DOHH2 (cell line): ENCODE measurements around the gene SLC39A10.

Experiments
- EZH2phosphoT487 ChIP-seq: fragments of 200-600 bp; sonication (generic); IDR thresholded peaks from 2 replicates; pipeline ENCODE4 v1.6.1; 2017; ENCODE audit warnings: borderline replicate concordance, mild to moderate bottlenecking, antibody characterized with exemption, low read length, moderate library complexity, mixed read lengths
- TF ChIP-seq, protein P1 (sequence below): fragments of 200-600 bp; sonication (generic); IDR thresholded peaks from one replicate; pipeline ENCODE4 v1.5.1; 2014; ENCODE audit warnings: antibody characterized with exemption, mild to moderate bottlenecking, low read depth, low read length; ENCODE audit not compliant: poor library complexity, severe bottlenecking

GRCh38 chr2:195674491-195675221 is 17.6 kb downstream of the SLC39A10 start:
- TF ChIP-seq, protein P1, sequence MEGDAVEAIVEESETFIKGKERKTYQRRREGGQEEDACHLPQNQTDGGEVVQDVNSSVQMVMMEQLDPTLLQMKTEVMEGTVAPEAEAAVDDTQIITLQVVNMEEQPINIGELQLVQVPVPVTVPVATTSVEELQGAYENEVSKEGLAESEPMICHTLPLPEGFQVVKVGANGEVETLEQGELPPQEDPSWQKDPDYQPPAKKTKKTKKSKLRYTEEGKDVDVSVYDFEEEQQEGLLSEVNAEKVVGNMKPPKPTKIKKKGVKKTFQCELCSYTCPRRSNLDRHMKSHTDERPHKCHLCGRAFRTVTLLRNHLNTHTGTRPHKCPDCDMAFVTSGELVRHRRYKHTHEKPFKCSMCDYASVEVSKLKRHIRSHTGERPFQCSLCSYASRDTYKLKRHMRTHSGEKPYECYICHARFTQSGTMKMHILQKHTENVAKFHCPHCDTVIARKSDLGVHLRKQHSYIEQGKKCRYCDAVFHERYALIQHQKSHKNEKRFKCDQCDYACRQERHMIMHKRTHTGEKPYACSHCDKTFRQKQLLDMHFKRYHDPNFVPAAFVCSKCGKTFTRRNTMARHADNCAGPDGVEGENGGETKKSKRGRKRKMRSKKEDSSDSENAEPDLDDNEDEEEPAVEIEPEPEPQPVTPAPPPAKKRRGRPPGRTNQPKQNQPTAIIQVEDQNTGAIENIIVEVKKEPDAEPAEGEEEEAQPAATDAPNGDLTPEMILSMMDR: no peak
- no peak for TF ChIP-seq EZH2phosphoT487
